Naive thymus-derived CD4-positive, alpha-beta T cell (primary cell): ENCODE measurements around the gene HMGXB3. TPM values are rescaled to one million over a fixed set of nuclear protein-coding genes. Genes with fewer than 3 reads are reported as not detected.
A peak's percentile ranks its signal among the peaks of the same experiment; 100 is the strongest.
"Not testable (repeated sequence)": the region's sequence is repeated elsewhere in the genome, so short reads cannot be mapped to it uniquely, and the experiment has no call there.

ENCODE experiments used
- ATAC-seq: fragments of 150-1000 bp; cut with Tn5 transposase; 2 replicates; pipeline ENCODE4 v1.10.0; 2021; ENCODE audit warnings: mild to moderate bottlenecking, moderate library complexity
- CTCF ChIA-PET: fragments of 350-600 bp; sonication (Branson Sonifier 250); formaldehyde crosslinking; loops from one replicate; lab custom pipeline; 2021; ENCODE audit warnings: antibody characterized with exemption; lab: Charles Lee
- POLR2A ChIA-PET: fragments of 350-600 bp; sonication (Branson Sonifier 250); formaldehyde crosslinking; loops from one replicate; lab custom pipeline; 2021; ENCODE audit warnings: antibody characterized with exemption, inconsistent platforms; lab: Charles Lee
- DNase-seq, 9 donors: peaks; one replicate each; pipeline versions ENCODE4 v3.0.0 to v3.0.0-alpha.2; 2020 to 2022; ENCODE audit warnings: mixed read lengths in 1 of 9
- H3K27ac ChIP-seq: one replicate; pipeline ENCODE4 v1.7.0; 2013; ENCODE audit warnings: mild to moderate bottlenecking, low read depth, low read length, moderate library complexity
- H3K27me3 ChIP-seq, 2 donors: one replicate each; pipeline ENCODE4 v1.7.0; 2013; ENCODE audit warnings: low read length in 2 of 2, mild to moderate bottlenecking in 2 of 2, moderate library complexity in 2 of 2; ENCODE audit not compliant: control insufficient read depth in 2 of 2, insufficient read depth in 2 of 2
- H3K36me3 ChIP-seq, 3 experiments: 1 replicate in 2 of 3; 2 replicates in 1 of 3; pipeline ENCODE4 v1.7.0; 2013; ENCODE audit warnings: low read length in 3 of 3, mild to moderate bottlenecking in 3 of 3, moderate library complexity in 1 of 3; ENCODE audit not compliant: insufficient read depth in 3 of 3, control insufficient read depth in 2 of 3
- H3K4me1 ChIP-seq, 2 donors: one replicate each; pipeline ENCODE4 v1.7.0; 2013; ENCODE audit warnings: low read length in 2 of 2, mild to moderate bottlenecking in 2 of 2, moderate library complexity in 1 of 2; ENCODE audit not compliant: control insufficient read depth in 2 of 2, insufficient read depth in 2 of 2
- H3K4me3 ChIP-seq: 2 replicates; pipeline ENCODE4 v1.7.0; 2013; ENCODE audit warnings: mild to moderate bottlenecking, low read length
- H3K9me3 ChIP-seq, 3 experiments: 1 replicate in 2 of 3; 2 replicates in 1 of 3; pipeline ENCODE4 v1.7.0; 2013; ENCODE audit warnings: low read length in 3 of 3; ENCODE audit not compliant: control insufficient read depth in 2 of 3
- H3K27ac Mint-ChIP-seq, 9 donors: one replicate each; pipeline ENCODE4 v1.8.0; 2020 to 2022; ENCODE audit warnings: mixed read lengths in 9 of 9, mild to moderate bottlenecking in 8 of 9, moderate library complexity in 5 of 9, inconsistent platforms in 2 of 9
- H3K27me3 Mint-ChIP-seq, 5 donors: one replicate each; pipeline ENCODE4 v1.8.0; 2021 to 2022; ENCODE audit warnings: mixed read lengths in 5 of 5, mild to moderate bottlenecking in 1 of 5
- H3K36me3 Mint-ChIP-seq, 5 donors: one replicate each; pipeline ENCODE4 v1.8.0; 2020 to 2022; ENCODE audit warnings: mixed read lengths in 5 of 5, mild to moderate bottlenecking in 3 of 5, inconsistent platforms in 1 of 5
- H3K4me1 Mint-ChIP-seq, 7 donors: one replicate each; pipeline ENCODE4 v1.8.0; 2020 to 2022; ENCODE audit warnings: mixed read lengths in 7 of 7, mild to moderate bottlenecking in 3 of 7, inconsistent platforms in 1 of 7
- H3K4me3 Mint-ChIP-seq, 10 donors: one replicate each; pipeline ENCODE4 v1.8.0; 2020 to 2022; ENCODE audit warnings: mild to moderate bottlenecking in 10 of 10, mixed read lengths in 10 of 10, moderate library complexity in 6 of 10, inconsistent platforms in 2 of 10
- H3K9me3 Mint-ChIP-seq, 11 donors: one replicate each; pipeline ENCODE4 v1.8.0; 2020 to 2022; ENCODE audit warnings: mixed read lengths in 11 of 11, mild to moderate bottlenecking in 4 of 11, inconsistent platforms in 1 of 11, moderate library complexity in 1 of 11
- intact Hi-C, 2 donors: fragments of 100-400 bp; cut with micrococcal nuclease; formaldehyde crosslinking; loops; one replicate each; pipeline ENCODE4 v1.15.1; 2023
- polyA plus RNA-seq, 2 donors: library from polyadenylated mRNA; unstranded; fragments of 300-500 nt; fragmentation: Illumina TruSeq; gene quantifications; one replicate each; pipeline ENCODE4 v1.2.3, GENCODE V29; 2021
- total RNA-seq, 6 experiments: library from RNA in 5 of 6; stranded (reverse) in 5 of 6; gene quantifications; 1 replicate in 5 of 6; 2 replicates in 1 of 6; pipeline ENCODE4 v1.2.3 and lab custom pipeline; 2021 to 2026

HMGXB3 gene
- total and polyA plus RNA-seq, 7 experiments from 2014 or later: 8.2 to 40.6 (median 29.3) TPM

DNA sequence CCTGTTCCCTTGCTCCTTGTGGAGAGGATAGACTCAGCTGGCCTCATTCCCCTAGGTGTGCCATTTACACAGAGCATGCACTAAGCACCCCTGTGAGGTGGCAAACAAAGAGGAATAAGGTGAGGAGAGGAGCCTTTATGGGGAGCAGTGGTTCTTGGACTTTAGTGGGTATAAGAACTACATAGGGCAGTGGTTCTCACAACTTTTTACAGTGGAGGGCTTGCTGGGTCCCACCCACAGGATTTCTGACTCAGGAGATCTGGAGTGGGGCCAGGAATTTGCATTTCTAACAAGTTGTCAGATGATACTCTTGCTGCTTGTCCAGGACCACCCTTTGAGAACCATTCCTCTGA lies 43.8 kb downstream of the HMGXB3 start:
- Histone ChIP-seq H3K27ac (no peak overlapping the region), H3K4me3 (no peak overlapping the region), H3K9me3 (no peaks in the 10 kb centered on the region), H3K36me3 (peaks cover 17 to 86% (median 37%) of the 10 kb centered on the region in 3 experiments), H3K4me1 (peaks cover 0 to 19% of the 10 kb centered on the region in 2 donors), H3K27me3 (no peaks in the 10 kb centered on the region)
- ChIA-PET CTCF (interaction anchor here (0.9 kb wide), 1 partner anchor 8 kb away, joined by 5 read pairs; no protein-coding TSS in a partner anchor), POLR2A (no interaction called here)
- ATAC-seq (peak; percentile 13), DNase-seq (no peak)
- Mint-ChIP-seq H3K36me3 (peaks cover 15 to 79% (median 37%) of the 10 kb centered on the region in 5 donors), H3K27me3 (no peaks in the 10 kb centered on the region), H3K4me3 (no peak overlapping the region), H3K9me3 (no peaks in the 10 kb centered on the region), H3K27ac (peak overlapping the region in 8 of 9 donors; percentile 5 to 86 (median 52)), H3K4me1 (peaks cover 5 to 29% (median 9%) of the 10 kb centered on the region in 7 donors)
- intact Hi-C loops: no loop called here

DNA sequence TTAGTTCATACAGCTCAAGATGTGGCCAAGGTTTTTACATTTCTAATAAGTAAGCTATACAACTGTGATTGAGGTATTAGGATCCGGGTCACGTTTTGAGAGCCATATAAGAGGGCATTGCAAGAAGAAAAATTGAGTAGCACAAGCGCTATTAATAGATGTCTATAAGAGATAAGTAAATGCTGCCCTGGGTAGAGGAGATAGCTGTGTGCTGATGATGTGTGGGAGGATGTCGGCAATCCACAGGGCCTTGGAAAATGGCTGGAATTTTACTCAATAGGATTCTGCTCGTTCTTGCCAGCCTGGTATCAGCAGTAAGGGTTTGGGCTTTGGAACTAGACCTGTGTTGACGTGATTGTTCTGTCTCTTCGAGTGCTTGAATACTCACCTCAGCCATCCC lies 44.2 kb downstream of the HMGXB3 start:
- H3K9me3 ChIP-seq: no peaks in the 10 kb centered on the region
- intact Hi-C loops: no loop called here
- H3K4me3 ChIP-seq: no peak overlapping the region
- Mint-ChIP-seq H3K4me3 (no peak overlapping the region), H3K9me3 (no peaks in the 10 kb centered on the region), H3K27me3 (no peaks in the 10 kb centered on the region), H3K36me3 (peaks cover 15 to 79% (median 38%) of the 10 kb centered on the region in 5 donors), H3K4me1 (peaks cover 5 to 29% (median 9%) of the 10 kb centered on the region in 7 donors), H3K27ac (peak overlapping the region in 5 of 9 donors; percentile 22 to 59 (median 49))
- DNase-seq (no peak), ATAC-seq (no peak)
- CTCF ChIA-PET: interaction anchor here (0.9 kb wide), 1 partner anchor 9 kb away, joined by 5 read pairs; no protein-coding TSS in a partner anchor
- POLR2A ChIA-PET: no interaction called here
- H3K4me1 ChIP-seq: peaks cover 0 to 19% of the 10 kb centered on the region in 2 donors
- peaks cover 17 to 87% (median 40%) of the 10 kb centered on the region in 3 experiments for H3K36me3 ChIP-seq
- H3K27me3 ChIP-seq: no peaks in the 10 kb centered on the region
- no peak overlapping the region for H3K27ac ChIP-seq

DNA sequence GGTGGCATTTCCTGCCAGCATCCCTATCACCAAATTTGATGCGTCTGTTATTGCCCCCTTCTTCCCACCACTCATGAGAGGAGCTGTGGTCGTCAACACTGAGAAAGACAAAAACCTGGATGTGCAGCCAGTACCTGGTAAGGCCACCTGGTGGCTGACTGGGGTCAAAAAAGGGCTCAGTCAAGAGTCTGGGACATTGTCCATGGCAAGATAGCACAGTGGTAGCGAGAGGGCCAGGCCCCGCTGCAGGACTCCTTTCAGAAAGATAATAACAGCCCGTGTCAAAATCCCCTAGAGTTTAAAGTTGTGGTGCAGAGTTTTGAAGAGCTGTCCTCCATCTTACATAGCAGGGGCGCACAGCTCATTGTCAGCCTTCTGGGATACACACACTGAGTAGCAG lies 45.0 kb downstream of the HMGXB3 start:
- Mint-ChIP-seq H3K27me3 (no peaks in the 10 kb centered on the region), H3K4me3 (no peak overlapping the region), H3K4me1 (peaks cover 5 to 29% (median 9%) of the 10 kb centered on the region in 7 donors), H3K27ac (peak overlapping the region in 1 of 9 donors; percentile 59), H3K9me3 (no peaks in the 10 kb centered on the region), H3K36me3 (peaks cover 15 to 83% (median 42%) of the 10 kb centered on the region in 5 donors)
- no peak for DNase-seq
- Histone ChIP-seq H3K27me3 (no peaks in the 10 kb centered on the region), H3K4me3 (no peak overlapping the region), H3K36me3 (peaks cover 21 to 87% (median 40%) of the 10 kb centered on the region in 3 experiments), H3K4me1 (peaks cover 0 to 19% of the 10 kb centered on the region in 2 donors), H3K9me3 (no peaks in the 10 kb centered on the region), H3K27ac (no peak overlapping the region)
- ATAC-seq: no peak
- ChIA-PET CTCF (no interaction called here), POLR2A (no interaction called here)
- intact Hi-C loops: no loop called here

DNA sequence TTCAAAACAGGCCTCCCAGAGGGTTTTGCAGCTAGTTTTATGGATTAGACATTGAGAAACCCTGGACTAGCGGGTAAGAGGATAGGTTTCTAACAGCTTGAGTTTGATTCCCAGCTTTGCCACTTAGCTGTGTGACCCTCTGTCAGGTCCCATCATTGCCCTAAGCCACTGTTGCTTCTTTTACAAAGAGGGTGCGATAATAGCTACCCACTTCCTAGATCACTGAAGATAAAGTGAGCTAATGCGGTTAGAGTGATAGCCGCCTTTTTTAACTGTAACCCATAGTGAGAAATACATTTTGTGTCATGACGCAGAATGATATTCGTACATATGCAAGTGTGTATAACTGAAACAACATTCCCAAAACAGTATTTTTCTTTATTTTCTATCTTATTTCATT lies 45.5 kb downstream of the HMGXB3 start:
- ChIA-PET POLR2A (no interaction called here), CTCF (no interaction called here)
- Histone ChIP-seq H3K4me1 (peaks cover 0 to 19% of the 10 kb centered on the region in 2 donors), H3K36me3 (peaks cover 21 to 87% (median 40%) of the 10 kb centered on the region in 3 experiments), H3K9me3 (no peaks in the 10 kb centered on the region), H3K27me3 (no peaks in the 10 kb centered on the region), H3K27ac (no peak overlapping the region), H3K4me3 (no peak overlapping the region)
- DNase-seq: no peak
- H3K4me1 Mint-ChIP-seq: peaks cover 5 to 29% (median 9%) of the 10 kb centered on the region in 7 donors
- no peaks in the 10 kb centered on the region for H3K9me3 Mint-ChIP-seq
- peaks cover 15 to 83% (median 42%) of the 10 kb centered on the region in 5 donors for H3K36me3 Mint-ChIP-seq
- no peaks in the 10 kb centered on the region for H3K27me3 Mint-ChIP-seq
- intact Hi-C loops: no loop called here
- H3K27ac Mint-ChIP-seq: no peak overlapping the region
- no peak overlapping the region for H3K4me3 Mint-ChIP-seq
- peak; percentile 82 for ATAC-seq

DNA sequence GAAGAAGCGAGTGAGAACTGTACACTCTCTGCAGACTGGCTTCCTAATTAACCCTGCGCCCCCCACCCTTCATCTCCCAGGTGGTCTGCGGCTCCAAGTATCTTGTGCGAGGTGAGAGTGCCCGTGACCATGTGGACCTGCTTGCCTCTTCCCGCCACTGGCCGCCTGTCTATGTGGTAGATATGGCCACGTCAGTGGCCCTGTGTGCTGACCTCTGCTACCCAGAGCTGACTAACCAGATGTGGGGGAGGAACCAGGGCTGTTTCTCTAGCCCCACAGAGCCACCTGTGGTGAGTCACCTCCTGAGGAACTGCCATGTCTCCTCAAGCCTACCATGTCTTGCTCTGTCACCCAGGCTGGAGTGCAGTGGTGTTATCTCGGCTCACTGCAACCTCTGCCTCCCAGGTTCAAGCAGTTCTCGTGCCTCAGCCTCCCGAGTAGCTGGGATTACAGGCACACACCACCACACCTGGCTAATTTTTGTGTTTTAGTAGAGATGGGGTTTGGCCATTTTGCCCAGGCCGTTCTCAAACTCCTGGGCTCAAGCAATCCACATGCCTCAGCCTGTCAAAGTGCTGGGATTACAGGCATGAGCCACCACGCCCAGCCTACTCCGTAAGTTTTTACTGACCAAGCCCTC lies 49.8 kb downstream of the HMGXB3 start:
- H3K27ac ChIP-seq, H3K27ac Mint-ChIP-seq, H3K9me3 ChIP-seq, H3K4me3 ChIP-seq, H3K27me3 Mint-ChIP-seq, DNase-seq, POLR2A ChIA-PET, intact Hi-C loops, CTCF ChIA-PET, H3K27me3 ChIP-seq, H3K9me3 Mint-ChIP-seq, H3K4me3 Mint-ChIP-seq, ATAC-seq: not testable (repeated sequence)
- H3K4me1 ChIP-seq: peaks cover 0 to 10% of the 10 kb centered on the region in 2 donors
- Mint-ChIP-seq H3K36me3 (peaks cover 4 to 74% (median 28%) of the 10 kb centered on the region in 5 donors), H3K4me1 (peaks cover 0 to 15% (median 0%) of the 10 kb centered on the region in 7 donors)
- H3K36me3 ChIP-seq: peaks cover 16 to 90% (median 31%) of the 10 kb centered on the region in 3 experiments

DNA sequence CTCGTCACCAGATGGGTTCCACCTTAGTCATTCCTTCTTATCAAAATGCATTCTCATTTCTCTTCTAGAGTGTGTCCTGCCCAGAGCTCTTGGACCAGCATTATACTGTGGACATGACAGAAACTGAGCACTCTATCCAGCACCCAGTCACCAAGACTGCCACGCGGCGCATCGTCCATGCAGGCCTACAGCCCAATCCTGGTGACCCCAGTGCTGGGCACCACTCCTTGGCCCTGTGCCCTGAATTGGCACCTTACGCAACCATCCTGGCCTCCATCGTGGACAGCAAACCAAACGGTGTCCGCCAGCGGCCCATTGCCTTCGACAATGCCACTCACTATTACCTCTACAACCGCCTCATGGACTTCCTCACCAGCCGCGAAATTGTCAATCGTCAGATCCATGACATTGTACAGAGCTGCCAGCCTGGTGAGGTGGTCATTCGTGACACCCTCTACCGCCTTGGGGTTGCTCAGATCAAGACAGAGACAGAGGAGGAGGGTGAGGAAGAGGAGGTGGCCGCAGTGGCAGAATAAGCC lies 51.2 kb downstream of the HMGXB3 start:
- Histone ChIP-seq H3K4me3 (no peak overlapping the region), H3K4me1 (no peaks in the 10 kb centered on the region), H3K9me3 (no peaks in the 10 kb centered on the region), H3K27ac (no peak overlapping the region), H3K36me3 (peaks cover 12 to 79% (median 31%) of the 10 kb centered on the region in 3 experiments), H3K27me3 (no peaks in the 10 kb centered on the region)
- Mint-ChIP-seq H3K9me3 (no peaks in the 10 kb centered on the region), H3K36me3 (peaks cover 0 to 68% (median 28%) of the 10 kb centered on the region in 5 donors), H3K4me3 (no peak overlapping the region), H3K4me1 (peaks cover 0 to 11% (median 0%) of the 10 kb centered on the region in 7 donors), H3K27ac (no peak overlapping the region), H3K27me3 (no peaks in the 10 kb centered on the region)
- DNase-seq: no peak
- no peak for ATAC-seq
- ChIA-PET CTCF (no interaction called here), POLR2A (no interaction called here)
- intact Hi-C loops: no loop called here
